Endodermal cell (in vitro differentiated cells): ENCODE measurements around the gene BCLAF1. TPM values are rescaled to one million over a fixed set of nuclear protein-coding genes. Genes with fewer than 3 reads are reported as not detected.

Experiments used
- DNase-seq: peaks from one replicate; pipeline ENCODE4 v3.0.0-alpha.2; 2017
- H3K27ac ChIP-seq: 2 replicates; pipeline ENCODE4 v1.5.1; 2013; ENCODE audit warnings: mild to moderate bottlenecking, low read depth, low read length, moderate library complexity
- H3K27me3 ChIP-seq: 2 replicates; pipeline ENCODE4 v1.6.1; 2013; ENCODE audit warnings: mild to moderate bottlenecking, low read length, moderate library complexity; ENCODE audit not compliant: insufficient read depth, control insufficient read depth, poor library complexity, severe bottlenecking
- H3K36me3 ChIP-seq: 2 replicates; pipeline ENCODE4 v1.7.0; 2013; ENCODE audit warnings: mild to moderate bottlenecking, low read length, moderate library complexity; ENCODE audit not compliant: control insufficient read depth, insufficient read depth
- H3K4me1 ChIP-seq: one replicate; pipeline ENCODE4 v1.7.0; 2013; ENCODE audit warnings: low read length; ENCODE audit not compliant: control insufficient read depth, insufficient read depth
- H3K4me3 ChIP-seq: 2 replicates; pipeline ENCODE4 v1.5.1; 2013; ENCODE audit warnings: mild to moderate bottlenecking, low read length, moderate library complexity
- H3K9ac ChIP-seq: 2 replicates; pipeline ENCODE4 v1.6.1; 2013; ENCODE audit warnings: mild to moderate bottlenecking, low read length, moderate library complexity; ENCODE audit not compliant: poor library complexity, severe bottlenecking; ENCODE audit errors: extremely low read depth
- H3K9me3 ChIP-seq: 2 replicates; pipeline ENCODE4 v1.6.1; 2013; ENCODE audit warnings: mild to moderate bottlenecking, low read length, moderate library complexity; ENCODE audit not compliant: control insufficient read depth
- H3K27ac Mint-ChIP-seq: 2 replicates; pipeline ENCODE4 v1.8.0; 2020; ENCODE audit warnings: mixed read lengths
- H3K27me3 Mint-ChIP-seq: 2 replicates; pipeline ENCODE4 v1.8.0; 2021; ENCODE audit warnings: mild to moderate bottlenecking, mixed read lengths; ENCODE audit not compliant: insufficient read depth
- H3K36me3 Mint-ChIP-seq: 2 replicates; pipeline ENCODE4 v1.8.0; 2020; ENCODE audit warnings: low read depth, mixed read lengths
- H3K4me1 Mint-ChIP-seq: 2 replicates; pipeline ENCODE4 v1.8.0; 2020; ENCODE audit warnings: mixed read lengths
- H3K4me3 Mint-ChIP-seq: 2 replicates; pipeline ENCODE4 v1.8.0; 2020; ENCODE audit warnings: mild to moderate bottlenecking, moderate library complexity, mixed read lengths
- H3K9me3 Mint-ChIP-seq: 2 replicates; pipeline ENCODE4 v1.8.0; 2020; ENCODE audit warnings: mild to moderate bottlenecking, mixed read lengths
- WGBS, 2 experiments: methylation state at CpG; one replicate each; pipeline versions ENCODE4 v1.1.5 to v1.1.7; 2013; ENCODE audit warnings: missing lambda C conversion rate in 2 of 2, mixed read lengths in 1 of 2; ENCODE audit not compliant: insufficient coverage in 1 of 2, insufficient read length in 1 of 2; 5-methylcytosine and 5-hydroxymethylcytosine counted together
- total RNA-seq, 2 donors: library from RNA; stranded (reverse); fragmentation: NEBNext Ultra II Directional in 1 of 2; extraction: Animal tissue kit (Norgen Biotek cat#: 25700) in 1 of 2; gene quantifications; 2 replicates in 1 of 2; 3 replicates in 1 of 2; pipeline ENCODE4 v1.2.1, GENCODE V29; 2021
- TF ChIP-seq, protein P1 (sequence below): fragments of 200-600 bp; sonication (generic); conservative IDR thresholded peaks from 2 replicates; pipeline ENCODE4 v1.5.0; 2021; ENCODE audit warnings: antibody characterized with exemption, mild to moderate bottlenecking

Gene BCLAF1
- total RNA-seq, 2 donors from 2014 or later, result 130 to 194 TPM

DNA sequence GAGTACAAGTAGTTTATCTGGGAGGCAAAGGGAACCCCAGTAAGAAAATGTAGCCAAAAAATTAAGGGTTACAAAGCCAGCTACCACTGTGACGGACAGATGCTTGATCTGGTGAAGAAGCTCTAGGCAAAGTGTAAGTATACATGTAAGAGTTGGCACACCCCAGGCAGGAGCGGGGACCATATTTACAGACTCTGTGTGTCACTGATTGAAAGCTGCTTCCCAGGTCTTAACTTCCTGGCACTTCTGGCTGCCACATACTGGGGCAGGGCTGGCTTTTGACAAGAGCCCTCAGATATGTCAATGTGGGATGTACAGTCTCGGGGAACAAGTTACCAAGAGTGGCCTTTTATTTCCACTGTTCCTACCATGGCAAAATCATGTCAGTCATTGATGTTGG, 48.0 kb upstream of the BCLAF1 start:
- Mint-ChIP-seq H3K27me3 (no peaks in the 10 kb centered on the region), H3K27ac (no peak overlapping the region), H3K9me3 (no peaks in the 10 kb centered on the region), H3K36me3 (peaks cover 6% of the 10 kb centered on the region), H3K4me1 (no peaks in the 10 kb centered on the region), H3K4me3 (no peak overlapping the region)
- Histone ChIP-seq H3K9ac (no peak overlapping the region), H3K36me3 (peaks cover 4% of the 10 kb centered on the region), H3K4me3 (no peak overlapping the region), H3K27me3 (no peaks in the 10 kb centered on the region), H3K4me1 (no peaks in the 10 kb centered on the region), H3K27ac (no peak overlapping the region), H3K9me3 (no peaks in the 10 kb centered on the region)
- DNase-seq, result no peak
- TF ChIP-seq, protein P1, sequence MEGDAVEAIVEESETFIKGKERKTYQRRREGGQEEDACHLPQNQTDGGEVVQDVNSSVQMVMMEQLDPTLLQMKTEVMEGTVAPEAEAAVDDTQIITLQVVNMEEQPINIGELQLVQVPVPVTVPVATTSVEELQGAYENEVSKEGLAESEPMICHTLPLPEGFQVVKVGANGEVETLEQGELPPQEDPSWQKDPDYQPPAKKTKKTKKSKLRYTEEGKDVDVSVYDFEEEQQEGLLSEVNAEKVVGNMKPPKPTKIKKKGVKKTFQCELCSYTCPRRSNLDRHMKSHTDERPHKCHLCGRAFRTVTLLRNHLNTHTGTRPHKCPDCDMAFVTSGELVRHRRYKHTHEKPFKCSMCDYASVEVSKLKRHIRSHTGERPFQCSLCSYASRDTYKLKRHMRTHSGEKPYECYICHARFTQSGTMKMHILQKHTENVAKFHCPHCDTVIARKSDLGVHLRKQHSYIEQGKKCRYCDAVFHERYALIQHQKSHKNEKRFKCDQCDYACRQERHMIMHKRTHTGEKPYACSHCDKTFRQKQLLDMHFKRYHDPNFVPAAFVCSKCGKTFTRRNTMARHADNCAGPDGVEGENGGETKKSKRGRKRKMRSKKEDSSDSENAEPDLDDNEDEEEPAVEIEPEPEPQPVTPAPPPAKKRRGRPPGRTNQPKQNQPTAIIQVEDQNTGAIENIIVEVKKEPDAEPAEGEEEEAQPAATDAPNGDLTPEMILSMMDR, result no peak
- 83 to 94% methylated on average over 2 to 3 of the region's 3 CpGs for WGBS, 2 experiments

DNA sequence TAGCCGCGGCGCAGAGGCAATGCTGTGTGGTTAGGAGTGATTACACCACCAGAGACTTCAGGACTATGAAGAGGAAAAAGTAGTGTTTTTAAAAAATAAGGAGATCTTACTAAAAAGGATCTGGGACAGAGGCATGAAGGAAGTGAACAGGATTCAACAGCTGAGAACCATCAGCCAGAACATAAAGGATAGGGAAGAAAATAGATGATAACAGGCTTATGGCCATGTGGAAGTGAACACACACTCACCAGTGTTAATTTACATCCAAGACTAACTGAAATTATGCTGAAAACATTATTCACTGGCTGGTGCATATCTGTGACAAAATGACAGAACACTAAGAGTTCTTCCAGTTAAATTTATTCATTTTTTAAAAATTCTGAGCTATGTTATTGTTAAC, 47.5 kb upstream of the BCLAF1 start:
- no peak for DNase-seq
- Mint-ChIP-seq H3K36me3 (peaks cover 4% of the 10 kb centered on the region), H3K4me3 (no peak overlapping the region), H3K9me3 (no peaks in the 10 kb centered on the region), H3K27me3 (no peaks in the 10 kb centered on the region), H3K4me1 (no peaks in the 10 kb centered on the region), H3K27ac (no peak overlapping the region)
- Histone ChIP-seq H3K27me3 (no peaks in the 10 kb centered on the region), H3K4me3 (no peak overlapping the region), H3K9ac (no peak overlapping the region), H3K27ac (no peak overlapping the region), H3K36me3 (peaks cover 4% of the 10 kb centered on the region), H3K4me1 (no peaks in the 10 kb centered on the region), H3K9me3 (no peaks in the 10 kb centered on the region)
- TF ChIP-seq, protein P1, result no peak
- 99 to 100% methylated on average over 3 of the region's 3 CpGs for WGBS, 2 experiments

DNA sequence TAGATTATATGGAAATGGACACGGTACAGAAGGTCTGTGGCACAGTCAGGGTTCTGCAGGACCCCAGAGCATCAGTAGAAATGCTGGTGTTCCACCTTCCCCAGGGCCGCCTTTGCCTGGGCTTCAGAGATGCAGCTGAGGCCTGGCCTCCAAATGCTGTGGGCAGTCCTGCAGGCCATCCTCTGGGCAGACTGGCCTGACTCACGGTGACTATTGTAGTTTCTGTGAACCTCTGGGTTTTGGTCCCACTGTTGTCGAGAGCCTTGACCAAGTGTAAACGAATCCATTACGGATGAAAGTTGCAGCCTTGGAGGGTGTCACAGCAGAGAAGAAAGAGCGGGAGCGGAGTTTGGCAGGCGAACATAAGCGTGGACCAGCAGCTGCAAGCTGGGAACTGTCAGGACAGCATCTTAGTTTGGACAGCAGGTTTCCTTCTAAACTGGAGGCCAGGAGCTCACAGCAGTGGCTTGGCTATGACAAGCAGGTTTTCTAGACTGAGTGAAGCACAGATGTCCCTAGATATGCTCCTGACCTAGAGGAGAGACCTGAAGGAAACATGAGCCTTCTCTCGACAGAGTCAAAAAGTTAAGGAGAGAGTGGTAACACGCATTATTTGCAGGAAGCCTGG, 46.2 kb upstream of the BCLAF1 start:
- H3K9me3 ChIP-seq, result no peaks in the 10 kb centered on the region
- H3K36me3 Mint-ChIP-seq, result peaks cover under 1% of the 10 kb centered on the region
- H3K4me1 ChIP-seq, result no peaks in the 10 kb centered on the region
- H3K4me3 Mint-ChIP-seq, result no peak overlapping the region
- H3K4me1 Mint-ChIP-seq, result no peaks in the 10 kb centered on the region
- 92 to 95% methylated on average over 9 to 12 of the region's 12 CpGs for WGBS, 2 experiments
- H3K9me3 Mint-ChIP-seq, result no peaks in the 10 kb centered on the region
- H3K27ac Mint-ChIP-seq, result no peak overlapping the region
- no peaks in the 10 kb centered on the region for H3K27me3 ChIP-seq
- H3K36me3 ChIP-seq, result peaks cover under 1% of the 10 kb centered on the region
- TF ChIP-seq, protein P1, result no peak
- DNase-seq, result peak; percentile 53
- H3K27ac ChIP-seq, result no peak overlapping the region
- no peaks in the 10 kb centered on the region for H3K27me3 Mint-ChIP-seq
- H3K9ac ChIP-seq, result no peak overlapping the region
- H3K4me3 ChIP-seq, result no peak overlapping the region
